HG03045 (cell line): ENCODE results near the gene HLA-G.
"Not testable (repeated sequence)": the region's sequence is repeated elsewhere in the genome, so short reads cannot be mapped to it uniquely, and the experiment has no call there.

ENCODE experiments used
- ATAC-seq: cut with Tn5 transposase; IDR thresholded peaks from one replicate; pipeline ENCODE4 v1.9.1; 2021; ENCODE audit warnings: mild to moderate bottlenecking, moderate library complexity; ENCODE audit not compliant: unreplicated experiment

The HLA-G gene

DNA sequence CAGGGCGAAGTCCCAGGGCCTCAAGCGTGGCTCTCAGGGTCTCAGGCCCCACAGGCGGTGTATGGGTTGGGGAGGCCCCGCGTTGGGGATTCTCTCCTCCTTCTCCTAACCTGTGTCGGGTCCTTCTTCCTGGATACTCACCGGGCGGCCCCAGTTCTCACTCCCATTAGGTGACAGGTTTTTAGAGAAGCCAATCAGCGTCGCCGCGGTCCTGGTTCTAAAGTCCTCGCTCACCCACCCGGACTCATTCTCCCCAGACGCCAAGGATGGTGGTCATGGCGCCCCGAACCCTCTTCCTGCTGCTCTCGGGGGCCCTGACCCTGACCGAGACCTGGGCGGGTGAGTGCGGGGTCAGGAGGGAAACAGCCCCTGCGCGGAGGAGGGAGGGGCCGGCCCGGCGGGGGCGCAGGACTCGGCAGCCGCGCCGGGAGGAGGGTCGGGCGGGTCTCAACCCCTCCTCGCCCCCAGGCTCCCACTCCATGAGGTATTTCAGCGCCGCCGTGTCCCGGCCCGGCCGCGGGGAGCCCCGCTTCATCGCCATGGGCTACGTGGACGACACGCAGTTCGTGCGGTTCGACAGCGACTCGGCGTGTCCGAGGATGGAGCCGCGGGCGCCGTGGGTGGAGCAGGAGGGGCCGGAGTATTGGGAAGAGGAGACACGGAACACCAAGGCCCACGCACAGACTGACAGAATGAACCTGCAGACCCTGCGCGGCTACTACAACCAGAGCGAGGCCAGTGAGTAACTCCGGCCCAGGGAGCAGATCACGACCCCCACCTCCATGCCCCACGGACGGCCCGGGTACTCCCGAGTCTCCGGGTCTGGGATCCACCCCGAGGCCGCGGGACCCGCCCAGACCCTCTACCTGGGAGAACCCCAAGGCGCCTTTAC is at the start of gene HLA-G:
TSS of gene HLA-G (plus strand) at position 247 of the 892 bp plus-strand sequence. CDS start at position 267, 20 bp downstream.
- no peak for ATAC-seq

GRCh38 chr6:29780019-29780698 is 47.5 kb upstream of the HLA-G start:
- not testable (repeated sequence) for ATAC-seq

DNA sequence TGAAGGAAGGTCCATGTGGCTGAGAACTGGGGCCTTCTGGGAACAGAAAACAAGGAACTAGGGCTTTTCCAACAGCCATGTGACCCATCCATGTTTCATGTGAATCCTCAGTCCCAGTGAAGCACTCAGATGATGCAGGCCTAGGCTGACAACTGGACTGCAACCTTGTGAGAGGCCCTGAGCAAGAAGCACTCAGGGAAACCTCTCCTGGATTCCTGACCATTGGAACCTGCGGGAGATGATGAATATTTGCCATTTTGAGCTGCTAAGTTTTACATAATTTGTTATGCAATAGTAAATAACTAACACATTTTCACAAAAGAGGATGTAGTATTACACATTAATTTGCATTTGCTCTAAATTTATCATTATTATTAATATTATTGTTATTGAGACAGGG is 38.4 kb upstream of the HLA-G start:
- ATAC-seq, result no peak

DNA sequence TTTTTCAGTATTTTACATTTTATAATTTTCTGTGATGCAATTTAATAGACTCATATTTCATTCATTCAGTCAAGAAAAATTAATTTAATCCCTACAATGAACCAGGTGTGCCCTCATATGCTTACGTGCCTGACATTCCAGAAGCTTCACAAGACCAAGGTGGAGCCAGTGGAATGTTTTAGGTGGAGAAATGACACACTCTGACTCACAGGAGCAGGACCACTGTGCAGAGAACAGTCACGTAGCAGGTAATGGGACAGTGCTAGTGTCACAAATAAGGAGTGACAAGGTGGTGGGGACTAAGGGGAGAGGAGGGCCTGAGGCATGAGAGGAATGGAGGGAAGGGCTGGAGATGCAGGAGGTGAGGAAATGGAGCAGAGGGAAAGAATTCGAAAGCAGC is 37.0 kb upstream of the HLA-G start:
- no peak for ATAC-seq

GRCh38 chr6:29791162-29791561 is 36.5 kb upstream of the HLA-G start:
- ATAC-seq, result no peak

DNA sequence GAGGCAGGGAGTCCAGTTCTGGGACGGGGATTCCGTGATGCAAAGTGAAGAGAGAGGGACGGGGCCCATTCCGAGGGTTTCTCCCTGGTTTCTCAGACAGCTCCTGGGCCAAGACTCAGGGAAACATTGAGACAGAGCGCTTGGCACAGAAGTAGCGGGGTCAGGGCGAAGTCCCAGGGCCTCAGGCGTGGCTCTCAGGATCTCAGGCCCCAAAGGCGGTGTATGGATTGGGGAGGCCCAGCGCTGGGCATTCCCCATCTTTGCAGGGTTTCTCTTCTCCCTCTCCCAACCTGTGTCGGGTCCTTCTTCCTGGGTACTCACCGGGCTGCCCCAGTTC is 35.9 kb upstream of the HLA-G start:
- no peak for ATAC-seq

DNA sequence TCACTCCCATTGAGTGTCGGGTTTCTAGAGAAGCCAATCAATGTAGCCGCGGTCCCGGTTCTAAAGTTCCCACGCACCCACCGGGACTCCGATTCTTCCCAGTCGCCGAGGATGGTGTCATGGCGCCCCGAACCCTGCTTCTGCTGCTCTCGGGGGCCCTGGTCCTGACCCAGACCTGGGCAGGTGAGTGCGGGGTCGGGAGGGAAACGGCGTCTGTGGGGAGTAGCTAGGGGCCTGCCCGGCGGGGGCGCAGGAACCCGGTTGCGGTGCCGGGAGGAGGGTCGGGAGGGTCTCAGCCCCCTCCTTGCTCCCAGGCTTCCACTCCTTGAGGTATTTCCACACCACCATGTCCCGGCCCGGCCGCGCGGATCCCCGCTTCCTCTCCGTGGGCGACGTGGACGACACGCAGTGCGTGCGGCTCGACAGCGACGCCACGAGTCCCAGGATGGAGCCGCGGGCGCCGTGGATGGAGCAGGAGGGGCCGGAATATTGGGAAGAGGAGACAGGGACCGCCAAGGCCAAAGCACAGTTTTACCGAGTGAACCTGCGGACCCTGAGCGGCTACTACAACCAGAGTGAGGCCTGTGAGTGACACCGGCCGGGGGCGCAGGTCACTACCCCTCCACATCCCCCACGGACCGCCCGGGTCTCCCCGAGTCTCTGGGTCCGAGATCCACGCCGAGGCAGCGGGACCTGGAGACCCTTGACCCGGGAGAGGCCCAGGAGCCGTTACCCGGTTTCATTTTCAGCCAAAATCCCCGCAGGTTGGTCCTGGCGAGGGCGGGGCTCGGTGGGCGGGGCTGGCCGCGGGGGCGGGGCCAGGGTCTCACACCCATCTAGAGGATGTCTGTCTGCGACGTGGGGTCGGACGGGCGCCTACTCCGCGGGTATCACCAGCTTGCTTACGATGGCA is 35.2 kb upstream of the HLA-G start:
- peak; percentile 50 for ATAC-seq

- ATAC-seq, result no peak
Measured at GRCh38 chr6:29793036-29793356, 34.6 kb upstream of the HLA-G start.

DNA sequence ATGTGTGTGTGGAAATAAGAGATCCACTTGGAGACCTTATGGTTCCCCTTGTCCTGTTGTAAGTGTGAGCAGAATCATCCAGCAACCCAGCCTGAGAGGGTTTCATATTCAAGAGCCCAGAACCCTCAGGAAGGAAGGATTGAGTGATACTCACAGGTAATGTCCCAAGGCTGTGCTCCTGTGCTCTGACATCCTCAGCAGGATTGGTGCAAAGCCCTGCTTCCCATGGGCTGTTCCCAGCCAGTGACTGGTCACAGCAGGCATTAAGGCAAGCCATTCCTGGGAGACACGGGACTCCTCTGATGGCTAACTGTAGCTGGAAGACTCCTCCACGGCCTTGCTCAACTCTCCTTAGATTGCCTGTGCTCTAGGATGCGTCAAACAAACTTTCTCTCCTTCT is 33.8 kb upstream of the HLA-G start:
- ATAC-seq, result no peak

- no peak for ATAC-seq
Measured at GRCh38 chr6:29796026-29796425, 31.6 kb upstream of the HLA-G start.

GRCh38 chr6:29797135-29797534 is 30.5 kb upstream of the HLA-G start:
- no peak for ATAC-seq

- no peak for ATAC-seq
Measured at GRCh38 chr6:29797966-29798365, 29.7 kb upstream of the HLA-G start.

DNA sequence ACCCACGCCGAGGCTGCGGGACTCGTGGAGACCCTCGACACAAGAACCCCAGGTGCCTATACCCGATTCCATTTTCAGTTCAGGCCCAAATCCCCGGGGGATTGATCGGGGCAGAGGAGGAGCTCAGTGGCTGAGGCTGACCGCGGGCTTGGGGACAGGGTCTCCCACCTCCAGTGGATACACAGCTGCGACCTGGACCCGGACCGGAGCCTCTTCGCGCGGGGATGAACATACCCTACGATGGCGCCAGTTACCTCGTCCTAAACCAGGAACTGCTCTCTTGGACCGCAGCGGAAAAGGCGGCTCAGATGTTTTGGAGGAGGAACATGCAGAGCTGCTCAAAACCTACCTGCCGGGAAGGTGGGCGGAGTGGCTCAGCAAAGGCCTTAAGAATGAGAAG is 27.4 kb upstream of the HLA-G start:
- ATAC-seq, result no peak

DNA sequence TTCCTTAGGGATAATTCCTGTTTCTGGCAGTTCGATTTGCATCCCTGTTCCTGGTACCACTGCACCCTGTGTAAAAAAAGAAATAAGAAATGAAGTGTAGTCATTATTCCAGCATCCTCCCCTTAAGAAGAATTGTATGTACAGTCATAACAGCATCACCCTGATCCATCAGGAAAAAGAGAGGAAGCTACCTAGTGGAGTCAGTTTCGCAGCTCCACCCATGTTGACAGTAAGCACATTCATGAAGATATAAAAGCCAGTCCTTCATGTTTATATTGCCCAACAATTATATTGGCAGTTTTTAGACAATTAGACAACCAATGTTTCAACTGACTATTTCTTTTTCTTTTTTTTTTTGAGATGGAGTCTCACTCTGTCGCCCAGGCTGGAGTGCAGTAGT is 21.2 kb upstream of the HLA-G start:
- ATAC-seq, result no peak

GRCh38 chr6:29809249-29809648 is 18.4 kb upstream of the HLA-G start:
- no peak for ATAC-seq

DNA sequence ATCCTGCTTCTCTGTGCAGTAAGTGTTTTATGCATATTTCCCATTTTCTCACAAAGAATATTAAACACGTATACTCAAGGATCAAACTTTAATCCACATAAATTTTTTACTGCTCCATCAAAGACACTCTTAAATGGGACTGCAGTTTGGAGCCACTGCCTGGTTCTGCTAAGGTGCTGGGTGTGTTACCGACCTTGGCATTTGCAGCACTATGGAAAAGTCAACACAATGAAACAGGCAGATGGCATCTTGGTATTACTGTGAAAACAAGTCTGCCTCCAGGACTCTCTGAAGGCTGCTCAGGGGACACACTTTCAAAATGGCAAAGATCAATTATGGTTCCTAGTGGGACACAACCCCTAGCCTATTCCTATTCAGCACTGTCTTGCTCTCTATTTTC is 17.3 kb upstream of the HLA-G start:
- no peak for ATAC-seq

GRCh38 chr6:29811377-29811776 is 16.2 kb upstream of the HLA-G start:
- no peak for ATAC-seq

- ATAC-seq, result no peak
Measured at GRCh38 chr6:29813066-29813465, 14.6 kb upstream of the HLA-G start.

- ATAC-seq, result no peak
Measured at GRCh38 chr6:29813809-29814208, 13.8 kb upstream of the HLA-G start.

DNA sequence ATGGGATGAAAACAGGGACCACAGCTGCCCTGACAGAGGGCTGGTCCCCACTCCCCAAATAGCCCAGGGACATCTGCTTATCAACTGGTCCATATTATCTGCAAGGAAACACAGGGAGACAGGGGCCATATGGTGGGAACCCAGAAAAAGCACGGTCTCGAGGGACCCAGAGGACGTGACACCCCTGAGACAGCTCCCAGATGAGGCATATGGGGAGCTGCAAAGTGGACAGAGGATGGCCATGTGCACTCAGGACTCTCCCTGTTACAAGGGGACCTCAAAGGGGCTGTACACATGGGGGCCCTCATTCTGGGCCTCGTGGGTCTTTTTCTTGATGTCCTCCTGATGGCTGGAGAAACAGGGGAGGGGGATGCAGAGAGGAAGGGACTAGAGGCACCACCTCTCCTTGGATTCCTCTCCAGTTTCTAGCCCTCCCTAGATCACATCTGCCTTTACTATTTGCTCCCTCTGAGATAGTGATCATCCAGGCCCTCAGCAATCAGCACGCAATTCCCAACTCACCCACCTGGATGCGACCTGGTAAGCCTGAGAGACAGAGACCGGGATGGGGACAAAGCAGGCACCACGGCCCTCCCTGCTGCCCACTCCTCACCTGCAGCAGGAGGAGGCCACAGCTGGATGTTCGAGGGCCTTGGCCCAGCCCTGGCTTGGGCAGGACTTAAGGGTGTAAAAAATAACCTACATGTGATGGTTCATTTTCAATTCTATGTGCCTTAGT is 13.1 kb upstream of the HLA-G start:
- ATAC-seq, result no peak
